Measurements from ENCODE around the gene MOV10L1. TPM values are rescaled to one million over a fixed set of nuclear protein-coding genes. Genes with fewer than 3 reads are reported as not detected.
A peak's percentile ranks its signal among the peaks of the same experiment; 100 is the strongest.
"Not testable (repeated sequence)": the region's sequence is repeated elsewhere in the genome, so short reads cannot be mapped to it uniquely, and the experiment has no call there.

MOV10L1 gene
- total RNA-seq, 1 donor from 2014 or later: 0.10 TPM

DNA sequence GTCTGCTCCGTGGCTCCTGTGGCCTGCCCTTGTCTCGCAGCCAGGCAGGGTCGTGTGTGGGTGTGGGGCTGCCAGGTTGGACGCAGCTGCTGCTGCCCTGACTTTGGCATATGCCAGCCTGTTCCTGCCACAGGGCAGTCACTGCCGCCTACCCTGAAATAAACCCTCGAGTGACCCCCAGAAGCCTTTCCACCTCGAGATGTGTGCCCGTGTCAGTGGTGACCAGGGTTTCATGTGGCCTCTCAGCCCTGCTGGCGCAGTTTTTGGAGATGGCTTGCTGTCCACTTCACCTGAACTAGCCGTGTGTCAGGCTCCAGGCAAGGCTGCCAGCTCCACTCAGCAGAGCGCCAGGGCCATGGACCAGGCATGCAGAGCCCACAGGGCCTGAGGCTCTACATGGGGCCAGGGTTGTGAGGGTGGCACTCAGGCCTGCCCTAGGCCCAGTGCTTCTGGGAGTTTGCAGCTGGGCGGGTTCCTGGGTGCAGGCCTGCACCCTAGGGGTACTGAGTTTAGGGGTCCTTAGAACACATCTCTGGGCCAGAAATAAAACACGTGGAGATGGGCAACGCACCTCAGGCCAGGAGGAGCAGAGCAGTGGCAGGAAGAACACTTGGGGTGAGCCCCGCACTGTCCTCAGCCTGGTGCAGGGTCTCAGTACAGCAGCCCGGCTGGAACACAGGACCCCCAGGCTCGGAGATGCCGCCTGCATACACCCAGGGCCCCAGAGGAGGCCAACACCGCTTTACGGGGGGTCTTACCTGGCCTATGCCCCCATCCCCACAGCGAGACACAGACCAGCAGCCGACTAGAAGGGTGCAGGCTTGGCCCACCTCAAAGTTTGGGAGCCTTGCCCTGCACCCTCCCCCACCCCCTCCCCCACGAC lies 71.9 kb downstream of the MOV10L1 start:
- Mint-ChIP-seq H3K27me3 (peaks cover 28% of the 10 kb centered on the region), H3K4me3 (no peak overlapping the region), H3K36me3 (no peaks in the 10 kb centered on the region), H3K27ac (no peak overlapping the region), H3K9me3 (no peaks in the 10 kb centered on the region), H3K4me1 (ENCODE audit: unreplicated experiment) (no peaks in the 10 kb centered on the region)
- TF ChIP-seq CTCF (conservative IDR thresholded peaks at IDR 0.05): no peak
- no peak for DNase-seq (ENCODE audit: extremely low spot score, unreplicated experiment)

DNA sequence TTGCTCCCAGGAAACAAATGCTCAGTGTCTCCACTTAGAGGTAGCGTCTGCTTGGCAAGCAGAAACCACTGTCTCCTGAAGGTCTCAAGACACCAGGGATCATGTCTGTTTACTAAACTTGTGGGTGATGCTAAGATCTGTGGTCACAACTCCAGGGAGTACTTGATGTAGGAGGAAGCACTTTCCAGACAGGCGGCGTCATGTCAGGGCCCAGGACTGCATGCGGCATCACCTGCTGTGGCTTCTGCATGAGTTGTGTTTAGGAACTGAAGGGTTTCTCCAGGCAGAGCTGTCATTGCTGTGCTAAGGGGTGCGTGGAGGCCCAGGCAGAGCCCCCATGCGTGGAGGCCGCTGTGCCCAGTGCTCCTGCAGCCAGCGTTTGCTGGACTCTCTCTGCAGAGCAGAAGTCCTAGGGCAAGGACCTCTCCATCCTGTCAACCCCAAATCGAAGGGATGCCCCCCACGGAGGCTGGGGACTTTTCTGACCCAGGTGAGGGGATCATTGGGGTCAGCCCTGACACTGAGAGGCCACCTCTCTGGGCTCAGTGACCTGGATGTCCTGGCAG lies 72.7 kb downstream of the MOV10L1 start:
- Mint-ChIP-seq H3K9me3 (no peaks in the 10 kb centered on the region), H3K4me1 (ENCODE audit: unreplicated experiment) (no peaks in the 10 kb centered on the region), H3K27ac (no peak overlapping the region), H3K4me3 (no peak overlapping the region), H3K36me3 (no peaks in the 10 kb centered on the region), H3K27me3 (peaks cover 23% of the 10 kb centered on the region)
- TF ChIP-seq CTCF (conservative IDR thresholded peaks at IDR 0.05): no peak
- DNase-seq (ENCODE audit: extremely low spot score, unreplicated experiment): peak; percentile 67

DNA sequence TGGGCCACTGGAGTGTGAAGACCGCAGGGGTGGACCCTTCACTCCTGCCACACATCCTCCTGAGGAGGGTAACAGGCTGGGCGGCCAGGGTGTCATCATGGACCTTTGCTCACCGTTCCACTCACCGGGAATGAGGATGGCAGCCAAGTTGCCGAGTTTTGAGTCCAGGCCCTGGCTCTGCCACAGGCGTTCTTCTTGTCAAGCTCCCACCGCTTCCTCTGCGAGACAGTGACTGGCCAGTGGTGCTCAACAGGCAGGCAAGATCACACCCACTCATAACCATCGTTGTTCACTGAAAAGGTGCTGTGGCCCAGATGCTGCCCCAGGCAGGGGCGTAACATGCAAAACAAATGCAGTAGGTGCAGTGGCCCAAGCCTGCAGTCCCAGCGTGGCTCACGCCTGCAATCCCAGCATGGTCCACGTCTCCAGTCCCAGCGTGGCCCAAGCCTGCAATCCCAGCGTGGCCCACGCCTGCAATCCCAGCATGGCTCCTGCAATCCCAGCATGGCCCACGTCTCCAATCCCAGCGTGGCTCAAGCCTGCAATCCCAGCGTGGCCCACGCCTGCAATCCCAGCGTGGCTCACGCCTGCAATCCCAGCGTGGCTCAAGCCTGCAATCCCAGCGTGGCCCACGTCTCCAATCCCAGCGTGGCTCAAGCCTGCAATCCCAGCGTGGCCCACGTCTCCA lies 75.8 kb downstream of the MOV10L1 start:
- no peak for TF ChIP-seq CTCF (conservative IDR thresholded peaks at IDR 0.05)
- Mint-ChIP-seq H3K4me3 (no peak overlapping the region), H3K4me1 (ENCODE audit: unreplicated experiment) (no peaks in the 10 kb centered on the region), H3K36me3 (no peaks in the 10 kb centered on the region), H3K27me3 (peaks cover 24% of the 10 kb centered on the region), H3K9me3 (no peaks in the 10 kb centered on the region), H3K27ac (no peak overlapping the region)
- no peak for DNase-seq (ENCODE audit: extremely low spot score, unreplicated experiment)

DNA sequence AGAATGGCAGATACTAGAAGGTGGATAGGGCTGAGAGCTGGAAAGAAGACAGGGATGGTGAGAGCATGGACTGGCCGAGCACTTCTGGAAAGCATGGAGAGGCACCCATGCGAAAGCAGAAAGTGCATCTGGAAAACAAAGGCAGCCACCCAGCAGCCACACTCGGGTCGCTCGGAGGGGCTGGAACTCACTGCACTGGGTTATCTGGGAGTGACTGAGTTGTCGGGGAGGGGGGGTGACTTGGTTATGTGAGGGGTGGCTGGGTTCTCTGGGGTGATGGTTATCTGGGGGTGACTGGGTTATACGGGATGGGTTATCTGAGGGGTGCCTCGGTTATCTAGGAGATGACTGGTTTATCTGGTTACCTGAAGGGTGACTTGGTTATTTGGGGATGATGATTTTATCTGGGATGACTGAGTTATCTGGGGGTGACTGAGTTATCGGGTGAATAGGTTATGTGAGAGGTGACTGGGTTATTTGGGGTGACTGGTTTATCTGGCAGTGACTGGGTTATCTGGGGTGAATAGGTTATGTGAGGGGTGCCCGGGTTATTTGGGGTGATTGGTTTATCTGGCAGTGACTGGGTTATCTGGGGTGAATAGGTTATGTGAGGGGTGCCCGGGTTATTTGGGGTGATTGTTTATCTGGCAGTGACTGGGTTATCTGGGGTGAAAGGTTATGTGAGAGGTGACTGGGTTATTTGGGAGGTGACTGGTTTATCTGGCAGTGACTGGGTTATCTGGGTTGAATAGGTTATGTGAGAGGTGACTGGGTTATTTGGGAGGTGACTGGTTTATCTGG lies 78.1 kb downstream of the MOV10L1 start:
- no peak for TF ChIP-seq CTCF (conservative IDR thresholded peaks at IDR 0.05)
- no peak for DNase-seq (ENCODE audit: extremely low spot score, unreplicated experiment)
- no peaks in the 10 kb centered on the region for H3K9me3 Mint-ChIP-seq
- H3K36me3 Mint-ChIP-seq: no peaks in the 10 kb centered on the region
- peak overlapping the region; percentile 81 for H3K4me3 Mint-ChIP-seq
- no peaks in the 10 kb centered on the region for H3K4me1 Mint-ChIP-seq (ENCODE audit: unreplicated experiment)
- H3K27ac Mint-ChIP-seq: peak overlapping the region; percentile 74
- peaks cover 39% of the 10 kb centered on the region for H3K27me3 Mint-ChIP-seq

- H3K4me1 Mint-ChIP-seq (ENCODE audit: unreplicated experiment); H3K36me3 Mint-ChIP-seq; DNase-seq (ENCODE audit: extremely low spot score, unreplicated experiment); H3K9me3 Mint-ChIP-seq: not testable (repeated sequence)
- H3K27me3 Mint-ChIP-seq: peaks cover 39% of the 10 kb centered on the region
- peak overlapping the region; percentile 86 for H3K4me3 Mint-ChIP-seq
- H3K27ac Mint-ChIP-seq: peak overlapping the region; percentile 72
Measured at GRCh38 chr22:50168490-50169180, 78.8 kb downstream of the MOV10L1 start.
